NB4 (cell line): ENCODE data around the gene ASAP3.

Experiments used
- CTCF ChIP-seq: IDR thresholded peaks from one replicate; pipeline ENCODE4 v1.5.1; 2012; ENCODE audit warnings: low read depth, low read length
- MYC ChIP-seq: IDR thresholded peaks from 2 replicates; pipeline ENCODE4 v1.6.1; 2011; ENCODE audit warnings: low read depth, low read length
- POLR2A ChIP-seq: IDR thresholded peaks from 2 replicates; pipeline ENCODE4 v1.6.1; 2011; ENCODE audit warnings: mild to moderate bottlenecking; ENCODE audit not compliant: insufficient read length; ENCODE audit errors: extremely low read depth
- TF ChIP-seq, protein P1 (sequence below): IDR thresholded peaks from 2 replicates; pipeline ENCODE4 v1.6.1; 2011; ENCODE audit warnings: low read depth, low read length

DNA sequence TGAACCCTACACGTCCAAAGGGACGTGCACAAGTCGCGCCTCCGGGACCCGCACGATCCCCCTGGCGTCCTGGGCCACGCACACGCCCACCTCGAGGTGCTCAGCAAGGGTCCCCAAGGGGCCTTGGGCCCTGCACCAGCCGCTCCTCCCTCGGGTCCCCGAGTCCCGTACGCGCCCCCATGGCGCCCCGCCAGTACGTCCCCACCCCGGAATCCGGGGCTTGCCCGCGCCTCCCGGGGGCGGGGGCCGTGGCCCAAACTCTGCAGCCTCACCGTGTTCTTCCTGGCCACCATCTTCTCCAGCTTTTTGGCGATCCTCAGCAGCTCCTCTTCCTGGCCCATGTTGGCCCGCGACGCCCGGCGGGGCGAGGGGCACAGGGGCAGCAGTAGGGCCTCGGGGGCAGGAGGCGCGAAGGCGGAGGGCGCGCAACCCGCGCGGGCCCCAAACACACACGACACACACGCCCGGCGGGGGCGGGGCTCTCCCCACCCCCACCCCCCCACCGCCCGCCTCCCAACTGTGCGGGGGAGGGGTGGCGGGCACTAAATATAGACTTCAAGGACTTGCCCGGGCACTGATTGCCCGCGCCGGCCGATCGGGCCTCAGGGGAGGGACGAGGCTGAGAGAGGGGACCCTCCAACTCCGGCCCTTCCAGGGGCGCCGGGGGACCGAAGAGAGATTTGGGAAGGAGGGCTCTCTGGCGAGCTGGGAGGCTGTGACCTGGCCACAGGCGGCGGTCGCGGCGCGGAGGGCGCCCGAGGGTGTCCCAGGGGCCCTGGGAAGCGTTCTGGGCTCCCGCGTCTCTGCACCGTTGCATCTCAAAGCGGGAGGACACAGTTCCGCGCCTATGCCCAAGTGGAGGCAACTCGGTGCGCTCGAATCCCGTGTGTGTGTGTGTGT lies 59.4 kb downstream of the ASAP3 start, which contains the start of gene TCEA3:
- TF ChIP-seq CTCF (no peak), POLR2A (no peak), MYC (no peak)
- TF ChIP-seq, protein P1, sequence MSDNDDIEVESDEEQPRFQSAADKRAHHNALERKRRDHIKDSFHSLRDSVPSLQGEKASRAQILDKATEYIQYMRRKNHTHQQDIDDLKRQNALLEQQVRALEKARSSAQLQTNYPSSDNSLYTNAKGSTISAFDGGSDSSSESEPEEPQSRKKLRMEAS: no peak
